Fibroblast of skin of left biceps (primary cell): ENCODE results near the gene C6orf163.

ENCODE experiments used
- DNase-seq, 2 experiments: peaks; one replicate each; pipeline ENCODE4 v3.0.0-alpha.2; 2013; ENCODE audit warnings: low read depth in 2 of 2

The C6orf163 gene

DNA sequence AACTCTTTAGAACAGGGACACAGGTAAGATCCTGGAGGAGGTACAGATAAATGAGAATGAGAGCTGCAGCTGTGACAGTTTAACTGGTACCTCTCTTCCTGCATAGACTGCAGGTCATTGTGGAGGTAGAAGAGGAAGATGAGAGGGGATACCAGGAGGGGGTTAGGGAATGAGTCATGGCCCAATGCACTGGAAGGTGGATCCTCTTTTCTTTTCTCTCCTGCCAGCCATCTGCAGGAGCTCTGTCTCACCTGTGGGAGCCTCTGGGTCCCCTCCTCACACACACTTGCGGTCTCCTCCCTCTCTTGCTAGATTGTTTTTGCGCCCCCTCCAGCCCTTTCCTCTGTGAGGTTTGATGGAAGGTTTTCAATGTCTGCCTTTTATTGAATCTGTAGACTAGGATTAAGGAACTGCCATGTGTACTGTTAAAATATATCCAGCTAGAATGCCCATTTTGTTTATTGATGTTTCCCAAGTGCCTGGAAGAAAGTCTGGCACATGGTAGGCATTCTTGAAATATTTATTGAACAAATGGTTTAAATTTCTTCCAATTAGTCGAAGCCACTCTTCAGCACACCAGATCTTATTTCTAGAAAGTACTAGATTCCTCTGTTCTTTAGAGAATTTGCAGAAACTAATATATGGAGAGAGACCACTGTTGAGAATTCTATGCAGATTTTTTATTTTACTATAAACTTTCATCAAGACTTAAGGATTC lies 13.0 kb downstream of the C6orf163 start:
- DNase-seq, result no peak

DNA sequence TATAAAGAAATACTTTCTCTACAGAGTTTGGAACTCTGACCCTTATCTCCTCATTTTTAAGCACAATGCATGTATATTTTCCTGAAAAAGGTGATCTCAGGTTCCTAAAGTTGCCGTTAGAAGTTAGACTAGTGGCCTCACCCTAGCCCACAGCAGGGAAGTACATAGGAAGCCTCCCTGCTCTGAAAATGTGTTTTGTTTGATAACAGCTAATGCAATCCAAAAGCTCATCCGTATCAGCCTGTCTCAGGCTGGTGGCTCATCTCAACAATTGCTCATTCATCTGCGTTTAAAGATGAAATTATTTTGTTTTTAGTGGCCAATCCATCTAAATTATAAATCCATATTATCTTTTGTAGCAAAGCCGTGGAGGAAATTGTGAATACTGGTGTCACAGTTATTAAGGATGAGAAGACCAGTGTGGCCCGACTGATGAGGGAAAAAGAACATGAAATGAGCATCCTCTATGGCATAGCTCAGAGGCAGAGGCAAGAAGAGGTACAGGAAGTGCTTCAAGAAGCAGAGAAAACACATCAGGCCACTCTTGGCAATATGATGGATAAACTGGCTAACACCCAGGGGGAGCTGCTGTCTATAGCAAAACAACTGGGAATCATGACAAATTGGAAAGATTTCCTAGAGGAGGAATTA lies 20.1 kb downstream of the C6orf163 start:
- DNase-seq, result no peak

DNA sequence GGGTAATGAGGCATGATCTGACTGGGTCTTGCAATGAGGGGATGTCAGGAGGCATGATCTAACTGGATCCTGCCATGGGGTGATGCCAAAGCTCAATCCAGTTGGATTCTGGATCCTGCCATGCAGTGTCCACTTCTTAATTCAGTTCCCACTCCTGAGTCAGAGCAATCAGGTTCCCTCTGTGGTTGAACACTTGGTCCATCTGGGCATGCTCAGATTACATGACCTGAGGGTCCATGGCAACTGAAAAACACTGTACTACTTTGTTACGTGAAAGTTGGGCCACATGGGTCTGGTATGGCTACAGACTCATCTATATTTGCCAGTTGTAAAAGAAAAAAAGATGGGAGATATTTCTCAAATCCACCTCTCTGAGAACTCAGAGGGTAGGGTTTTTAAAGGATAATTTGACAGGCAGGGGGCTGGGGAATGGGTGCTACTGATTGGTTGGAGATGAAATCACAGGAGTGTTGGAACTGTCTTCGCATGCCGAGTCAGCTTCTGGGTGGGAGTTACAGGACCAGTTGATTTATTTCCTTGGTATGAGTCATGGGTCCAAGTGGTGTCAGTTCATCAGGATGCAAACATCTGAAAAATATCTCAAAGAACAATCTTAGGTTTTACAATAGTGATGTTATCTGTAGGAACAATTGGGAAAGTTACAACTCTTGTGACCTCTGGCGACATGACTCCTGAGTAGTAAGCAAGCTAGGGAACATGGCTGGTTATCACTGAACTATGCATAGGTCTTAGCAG lies 21.6 kb downstream of the C6orf163 start:
- DNase-seq, result no peak

DNA sequence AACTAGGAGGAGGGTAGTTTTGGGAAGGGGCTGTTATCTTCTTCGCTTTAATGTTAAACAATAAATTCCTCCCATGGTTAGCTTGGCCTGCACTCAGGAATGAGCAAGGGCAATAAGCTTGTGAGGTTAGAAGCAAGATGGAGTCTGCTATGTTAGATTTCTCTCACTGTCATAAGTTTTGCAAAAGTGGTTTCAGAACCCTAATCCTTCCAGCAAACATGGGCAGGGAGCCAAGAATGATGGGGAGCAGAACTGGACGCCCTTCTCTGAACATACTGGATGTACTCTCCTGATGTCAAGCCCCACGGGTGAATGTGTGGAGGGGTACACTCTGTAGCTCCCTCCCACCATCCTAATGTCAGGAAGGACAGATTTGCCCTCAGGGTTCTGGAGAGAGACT lies 22.3 kb downstream of the C6orf163 start:
- no peak for DNase-seq

- no peak for DNase-seq
Observed at GRCh38 chr6:87373377-87373776, 28.8 kb downstream of the C6orf163 start.

GRCh38 chr6:87375315-87375714 lies 30.7 kb downstream of the C6orf163 start:
- no peak for DNase-seq

DNA sequence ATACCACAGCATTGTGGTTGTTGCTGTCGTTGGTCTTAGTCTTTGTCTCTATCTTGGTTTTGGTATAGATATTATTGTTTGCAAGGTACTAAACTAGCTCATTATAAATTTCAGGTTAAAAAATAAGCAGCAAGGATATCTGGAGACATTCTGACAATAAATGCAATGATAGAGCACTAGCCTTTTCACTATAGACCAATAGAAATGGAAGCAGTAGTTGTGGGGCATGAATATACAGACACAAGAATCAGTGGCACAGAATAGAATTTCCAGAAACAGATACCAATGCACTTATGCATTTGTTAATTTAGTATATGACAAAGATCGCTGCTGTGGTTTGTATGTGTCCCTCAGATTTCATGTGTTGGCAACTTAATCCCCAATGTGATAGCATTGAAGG lies 32.0 kb downstream of the C6orf163 start:
- no peak for DNase-seq

DNA sequence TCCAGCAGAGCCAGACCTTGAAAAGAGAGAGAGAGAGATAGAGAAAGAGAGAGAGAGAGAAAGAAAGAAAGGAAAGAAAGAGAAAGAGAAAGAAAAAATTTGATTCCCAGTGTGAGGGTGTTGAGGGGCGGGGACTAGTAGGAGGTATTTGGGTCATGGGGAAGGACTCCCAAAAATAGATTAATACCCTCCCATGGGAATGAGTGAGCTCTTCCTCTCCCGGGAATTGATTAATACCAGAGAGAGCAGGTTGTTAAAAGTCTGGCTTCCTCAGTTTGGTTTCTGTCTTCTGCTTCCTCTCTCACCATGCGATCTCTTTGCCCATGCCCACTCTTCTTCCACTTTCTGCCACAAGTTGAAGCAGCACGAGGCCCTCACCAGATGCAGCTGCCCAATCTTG lies 34.3 kb downstream of the C6orf163 start:
- no peak for DNase-seq

DNA sequence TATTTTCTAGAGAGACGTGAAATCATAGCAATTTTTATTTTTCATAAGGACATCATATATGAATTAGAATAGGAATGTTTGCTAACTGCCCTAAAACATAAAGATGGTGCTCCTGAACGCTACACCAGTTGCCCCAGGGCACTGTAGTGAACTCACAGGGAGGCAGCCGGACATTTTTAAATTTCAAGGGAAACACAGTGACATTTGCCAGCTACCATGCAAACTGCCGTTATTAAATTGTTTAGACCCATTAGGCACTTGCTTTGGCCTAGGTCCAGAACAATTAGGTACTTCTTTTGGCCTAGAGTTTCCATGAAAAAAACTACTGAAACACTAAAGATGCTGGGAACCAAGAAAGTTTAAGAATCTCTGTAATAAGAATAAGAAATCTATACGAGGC lies 38.2 kb downstream of the C6orf163 start:
- DNase-seq, result no peak

DNA sequence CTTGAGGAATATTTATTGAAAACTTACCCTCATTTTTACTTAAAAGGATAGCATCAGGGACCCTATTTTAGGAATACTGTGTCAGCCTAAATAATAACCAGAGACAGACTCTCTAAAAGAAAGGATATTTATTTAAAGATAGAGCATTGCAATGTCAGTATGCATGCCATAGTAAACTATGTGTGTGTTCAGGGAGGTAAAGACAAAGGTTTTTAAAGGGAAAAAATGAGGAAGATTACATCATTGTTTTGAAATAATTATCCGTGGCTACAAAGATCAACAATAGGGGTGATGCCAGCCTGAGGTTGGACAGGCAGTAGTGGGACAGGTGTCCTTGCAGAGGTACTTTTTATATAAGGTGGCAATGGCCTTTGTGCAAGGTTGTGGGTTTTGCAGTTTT lies 39.4 kb downstream of the C6orf163 start:
- no peak for DNase-seq

DNA sequence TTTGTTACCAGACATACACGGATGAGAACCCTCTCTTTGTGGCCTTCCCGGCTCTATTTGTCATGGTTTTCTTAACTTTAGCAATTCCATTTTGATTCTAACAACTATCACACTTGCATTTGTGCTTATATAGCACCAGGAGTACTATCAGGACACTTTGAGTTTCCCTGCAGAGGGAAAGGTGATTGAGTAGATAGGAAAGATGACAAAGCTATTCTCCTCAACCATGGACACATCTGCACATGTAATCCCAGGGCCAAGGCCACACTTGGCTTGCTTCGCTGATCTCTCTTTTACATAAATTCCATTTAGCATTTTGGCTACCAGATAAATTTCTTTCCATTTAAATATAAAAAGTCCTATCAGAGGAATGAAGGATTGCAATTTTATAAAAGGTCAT lies 39.8 kb downstream of the C6orf163 start:
- DNase-seq, result no peak

GRCh38 chr6:87391334-87391733 lies 46.7 kb downstream of the C6orf163 start:
- DNase-seq, result no peak

DNA sequence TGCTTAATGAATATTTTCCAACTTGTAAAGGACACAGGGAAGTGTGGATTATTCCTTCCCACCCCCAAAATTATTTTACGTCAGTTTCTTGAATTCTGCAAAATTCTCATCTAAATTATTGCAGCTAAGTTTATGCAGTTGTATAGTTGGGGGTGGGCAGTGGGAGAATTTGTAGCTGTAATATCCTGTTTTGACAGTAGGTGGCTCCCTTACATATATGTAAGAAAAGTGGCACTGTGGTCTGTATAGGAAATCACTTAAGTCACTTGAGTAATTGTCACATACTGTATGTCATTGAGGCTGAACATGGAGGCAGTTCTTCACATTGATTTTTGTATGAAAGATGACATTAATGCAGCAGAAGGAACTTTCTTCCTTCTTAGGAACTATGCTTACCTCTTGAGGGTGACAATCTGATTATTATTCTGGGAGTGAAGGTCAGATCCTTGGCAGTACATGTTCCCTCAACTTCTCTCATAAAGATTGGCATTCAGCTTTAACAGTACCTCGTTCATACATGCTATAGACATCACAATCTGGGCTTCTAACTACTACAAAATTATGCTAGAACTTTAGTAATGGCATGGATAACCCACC lies 48.5 kb downstream of the C6orf163 start:
- peak in 1 of 2 experiments; percentile 25 for DNase-seq

DNA sequence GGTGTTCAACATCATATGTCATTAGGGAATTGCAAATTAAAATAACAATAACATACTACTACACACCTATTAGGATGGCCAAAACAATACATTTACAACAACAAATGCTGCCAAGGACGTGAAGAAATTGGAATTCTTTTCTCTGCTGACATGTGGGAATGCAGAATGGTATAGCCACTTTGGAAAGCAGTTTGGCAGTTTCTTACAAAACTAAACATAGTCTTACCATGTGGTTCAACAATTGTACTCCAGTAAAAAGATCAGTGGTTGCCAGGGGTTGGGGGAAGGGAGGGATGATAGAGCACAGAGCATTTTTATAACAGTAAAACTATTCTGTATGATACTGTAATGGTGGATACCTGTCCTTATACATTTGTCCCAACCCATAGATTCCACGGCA lies 50.8 kb downstream of the C6orf163 start:
- no peak for DNase-seq

DNA sequence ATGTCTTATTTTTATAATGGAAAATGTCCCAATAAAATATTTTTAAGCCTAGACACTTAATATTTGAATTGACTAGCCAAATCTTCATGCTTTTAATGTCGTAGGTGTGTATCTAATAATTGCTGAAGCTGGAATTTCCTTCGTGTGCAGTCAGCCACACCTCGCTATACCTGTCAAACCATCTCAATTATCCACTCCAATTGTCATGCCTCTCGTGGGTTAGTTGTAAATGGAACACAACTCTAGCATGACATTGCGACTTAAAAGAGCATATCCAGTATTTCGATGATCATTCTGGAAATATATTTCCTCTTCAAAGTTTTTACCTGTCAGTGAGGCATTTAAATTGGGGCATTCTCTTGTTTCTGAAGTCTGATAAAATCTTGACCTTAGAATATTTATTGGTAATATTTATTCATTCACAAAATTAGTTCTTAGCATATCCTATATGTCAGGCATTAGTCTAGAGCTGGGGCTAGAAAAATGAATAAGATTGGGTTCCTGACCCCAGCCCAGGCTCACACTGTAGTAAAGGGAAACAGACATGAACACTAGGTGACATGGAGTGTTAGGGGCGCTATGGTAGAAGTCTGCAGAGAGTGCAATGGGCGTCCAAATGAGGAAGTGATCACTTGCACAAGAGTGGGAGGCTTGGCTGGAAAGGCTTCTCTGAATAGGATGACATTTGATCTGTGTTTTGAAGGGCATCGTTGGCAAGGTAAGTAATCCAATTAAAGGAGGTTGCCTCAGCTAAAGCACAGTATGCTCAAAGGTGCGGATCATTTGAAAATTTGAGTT lies 52.2 kb downstream of the C6orf163 start:
- DNase-seq, result no peak

- DNase-seq, result no peak
Observed at GRCh38 chr6:87397656-87398055, 53.0 kb downstream of the C6orf163 start.

DNA sequence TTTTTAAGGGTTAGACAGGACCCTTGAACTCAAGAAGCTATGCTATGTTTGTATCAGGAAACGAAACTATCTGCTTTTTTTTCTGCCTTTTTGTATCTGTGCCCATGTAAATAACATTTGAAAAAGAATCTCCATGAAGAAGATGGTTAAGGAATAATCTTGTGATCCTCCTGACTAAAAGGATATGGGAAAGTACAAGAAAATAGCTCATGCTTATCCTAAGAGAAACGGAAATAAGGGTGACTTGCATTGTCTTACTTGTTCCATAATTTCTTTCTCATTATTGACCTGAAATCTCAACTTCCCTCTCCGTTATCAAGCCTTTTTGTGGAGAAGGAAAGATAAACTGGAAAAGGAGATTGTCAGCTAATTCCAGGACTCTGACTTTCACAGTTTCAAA lies 57.2 kb downstream of the C6orf163 start:
- no peak for DNase-seq

- no peak for DNase-seq
Observed at GRCh38 chr6:87407561-87407900, 62.9 kb downstream of the C6orf163 start.

DNA sequence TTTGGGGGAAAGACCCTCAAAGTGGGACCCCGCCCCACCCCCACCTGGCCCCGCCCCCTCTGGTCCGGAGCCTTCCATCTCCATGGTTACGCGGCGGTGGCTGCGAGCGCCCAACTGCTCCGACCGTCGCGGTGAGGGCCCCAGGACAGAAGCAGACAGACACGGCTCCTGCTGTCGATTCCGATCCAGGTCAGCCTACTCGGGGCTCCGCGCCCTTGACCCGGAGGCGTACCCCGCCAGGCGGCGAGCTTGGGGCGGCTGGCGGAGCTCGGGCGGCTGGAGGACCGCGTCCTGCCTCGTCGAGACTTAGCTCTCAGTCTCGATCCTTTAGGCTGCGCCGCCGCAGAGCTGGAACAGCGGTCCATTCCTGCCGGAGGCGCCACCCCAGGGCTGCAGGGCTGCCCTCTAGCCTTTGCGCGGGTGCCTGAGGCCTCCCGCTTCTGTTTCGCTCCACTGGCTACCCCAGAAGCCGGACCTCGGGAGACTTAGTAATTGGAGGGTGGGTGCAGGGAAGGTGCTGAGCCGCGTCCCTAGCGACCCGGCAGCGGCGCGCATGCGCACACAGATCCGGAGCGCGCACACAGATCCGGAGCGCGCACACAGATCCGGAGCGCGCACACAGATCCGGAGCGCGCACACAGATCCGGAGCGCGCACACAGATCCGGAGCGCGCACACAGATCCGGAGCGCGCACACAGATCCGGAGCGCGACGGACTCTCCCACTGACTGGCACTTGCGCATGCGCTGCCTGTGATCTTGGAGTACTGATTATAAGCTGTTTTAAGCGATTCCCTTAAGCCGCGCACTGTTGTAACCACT lies 63.5 kb downstream of the C6orf163 start, which contains the start of gene CFAP206:
Gene CFAP206, plus strand, starts transcription at position 72 of the 820 bp plus-strand sequence. CDS start 1,868 bp downstream, outside the sequence.
- DNase-seq, result peak; percentile 38 to 46

DNA sequence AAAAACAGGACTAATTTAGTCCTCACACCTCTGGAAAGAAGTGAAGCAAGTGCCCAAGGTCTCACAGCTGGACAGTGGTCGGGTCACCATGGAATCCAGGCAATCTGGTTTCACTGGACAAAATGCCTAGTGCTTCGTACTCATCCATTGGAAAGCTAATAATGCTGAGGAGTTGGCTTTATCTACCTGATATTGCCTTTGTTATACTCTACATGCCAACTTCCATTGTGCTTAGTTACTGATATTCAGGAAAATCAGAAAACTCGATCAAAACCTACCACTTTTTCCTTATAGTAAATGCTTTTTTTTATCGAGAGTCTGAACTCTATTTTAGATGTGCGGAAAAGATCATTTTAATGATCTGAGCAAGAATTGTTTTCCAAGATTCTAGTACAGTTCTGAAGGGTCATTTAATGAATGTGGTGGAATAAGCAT lies 64.1 kb downstream of the C6orf163 start:
- no peak for DNase-seq
